HG03045 (cell line): Measurements from ENCODE around the gene GABRB1.

Experiments used
- ATAC-seq: cut with Tn5 transposase; IDR thresholded peaks from one replicate; pipeline ENCODE4 v1.9.1; 2021; ENCODE audit warnings: mild to moderate bottlenecking, moderate library complexity; ENCODE audit not compliant: unreplicated experiment

GABRB1 gene

DNA sequence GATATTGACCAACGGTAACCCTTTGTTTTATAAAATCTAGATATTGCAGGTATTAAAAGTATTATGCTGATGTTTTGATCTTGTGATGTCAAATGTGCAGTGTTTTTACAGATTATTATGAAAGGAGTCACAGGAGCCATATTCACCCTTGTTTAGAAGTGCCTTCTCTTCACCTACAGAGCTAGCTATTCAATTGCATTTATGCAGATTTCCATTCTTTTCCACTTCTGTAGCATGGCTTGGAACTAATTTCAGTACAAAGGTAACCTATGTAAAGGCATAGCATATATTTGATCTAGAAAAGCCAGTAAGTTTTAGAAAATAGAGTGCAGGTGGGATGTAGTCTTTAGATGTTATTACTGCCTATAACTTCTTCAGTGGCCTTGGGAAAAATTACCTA lies 176.2 kb downstream of the GABRB1 start:
- ATAC-seq: no peak

DNA sequence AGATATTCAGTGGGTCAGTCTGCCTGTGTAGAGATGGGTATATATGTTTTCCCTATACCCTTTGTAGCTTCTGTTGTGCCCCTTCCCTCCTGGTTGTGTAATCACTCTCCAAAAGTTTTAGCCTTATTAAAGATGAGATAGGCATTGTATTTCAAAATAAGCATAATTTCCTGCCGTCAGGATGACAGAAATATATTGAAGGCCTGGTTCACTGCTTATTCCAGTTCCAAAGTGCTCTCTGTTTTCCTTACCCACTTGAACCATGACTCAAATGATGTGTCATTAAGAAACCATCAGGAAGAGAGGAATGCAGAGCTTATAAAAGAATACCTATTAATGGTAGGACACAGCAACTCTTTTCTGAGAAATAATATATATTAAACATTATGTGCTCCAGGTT lies 178.5 kb downstream of the GABRB1 start:
- no peak for ATAC-seq

DNA sequence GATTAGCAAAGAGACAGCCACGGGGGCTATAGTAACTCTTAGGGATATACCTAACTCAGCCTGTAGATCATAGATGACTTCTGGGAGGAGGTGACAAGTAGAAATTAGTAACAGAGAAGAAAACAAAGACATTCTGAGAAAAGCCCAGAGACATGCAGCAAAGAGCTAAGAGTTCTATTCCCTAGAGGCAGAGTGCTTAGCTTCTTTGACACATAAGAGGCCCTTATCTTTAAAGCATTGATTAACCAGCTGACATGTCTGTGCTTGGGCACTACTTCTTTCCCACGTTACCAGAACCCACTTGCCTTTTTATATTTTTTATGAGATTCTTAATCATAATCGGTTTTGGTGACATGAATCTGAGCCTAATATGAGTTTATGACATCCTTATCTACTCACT lies 179.5 kb downstream of the GABRB1 start:
- ATAC-seq: no peak

DNA sequence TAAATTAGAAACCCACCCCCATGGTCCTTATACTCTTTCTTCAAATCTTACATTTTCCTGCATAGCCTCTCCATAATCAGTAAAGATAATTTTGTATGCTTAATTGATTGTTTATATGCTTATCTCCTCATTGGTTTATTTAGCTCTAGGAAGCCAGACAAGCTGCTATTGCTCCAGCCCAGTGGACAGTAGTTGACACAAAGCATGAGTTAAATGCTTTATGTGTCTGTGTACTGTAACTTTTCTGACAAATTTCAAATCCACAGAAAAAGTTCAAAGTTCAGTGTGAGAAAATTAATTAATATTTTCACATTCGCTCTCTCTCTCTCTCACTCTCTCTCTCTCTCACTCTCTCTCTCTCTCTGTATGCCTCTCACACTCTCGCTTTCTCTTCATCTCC lies 181.7 kb downstream of the GABRB1 start:
- no peak for ATAC-seq

DNA sequence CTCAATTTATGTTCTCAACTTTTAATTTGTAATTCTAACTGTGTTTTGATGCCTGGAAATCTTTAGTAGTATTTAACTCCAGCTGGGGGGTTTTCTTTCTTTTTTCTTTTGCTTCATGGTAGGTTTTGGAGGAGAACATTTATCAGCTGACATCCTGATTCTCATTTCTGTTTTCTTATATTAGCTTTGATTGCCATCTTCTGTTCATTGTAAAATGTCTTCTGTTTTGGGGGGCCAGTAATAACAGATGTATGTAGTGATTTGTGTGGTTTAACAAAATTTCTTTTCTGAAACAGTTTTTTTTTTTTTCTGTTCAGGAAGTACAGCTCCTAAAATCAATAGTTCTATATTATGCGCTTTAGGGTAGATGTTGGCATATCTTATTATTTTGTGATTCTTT lies 182.2 kb downstream of the GABRB1 start:
- ATAC-seq: no peak

DNA sequence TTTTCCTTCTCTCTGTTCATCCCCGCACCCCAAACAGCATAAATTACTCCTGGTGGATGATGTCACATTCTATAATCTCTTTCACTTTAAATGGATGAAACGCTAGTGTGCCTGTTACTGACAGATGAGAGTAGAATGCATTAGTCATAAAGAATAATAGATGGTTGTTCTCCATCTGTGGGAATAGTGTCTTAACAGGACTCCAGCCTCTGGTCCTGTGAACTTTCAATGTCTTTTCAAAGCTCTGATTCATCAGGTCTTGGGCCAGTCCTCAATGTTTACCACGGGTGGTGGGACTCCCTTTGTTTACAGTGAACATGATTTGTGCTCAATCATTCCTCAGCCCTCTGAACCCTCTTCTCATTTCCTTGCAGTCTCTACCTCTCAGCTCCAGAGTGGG lies 182.6 kb downstream of the GABRB1 start:
- ATAC-seq: no peak

DNA sequence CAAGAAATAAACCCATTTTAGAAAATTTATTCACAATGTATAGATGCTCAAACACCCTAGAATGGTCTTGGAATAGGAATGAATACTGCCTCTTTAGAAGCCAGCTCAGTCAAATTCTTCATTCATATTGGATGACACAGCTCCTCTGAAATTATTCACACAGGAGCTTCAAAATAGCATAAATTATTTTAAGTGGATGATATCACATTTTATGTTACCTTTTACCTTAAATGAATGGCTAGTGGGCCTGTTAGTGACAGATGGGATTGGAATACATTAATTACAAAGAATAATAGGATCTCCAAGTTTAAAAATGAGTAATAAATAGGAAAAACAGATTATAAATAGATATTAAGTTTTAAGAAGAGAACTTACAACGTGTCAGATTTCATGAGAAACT lies 184.4 kb downstream of the GABRB1 start:
- no peak for ATAC-seq

DNA sequence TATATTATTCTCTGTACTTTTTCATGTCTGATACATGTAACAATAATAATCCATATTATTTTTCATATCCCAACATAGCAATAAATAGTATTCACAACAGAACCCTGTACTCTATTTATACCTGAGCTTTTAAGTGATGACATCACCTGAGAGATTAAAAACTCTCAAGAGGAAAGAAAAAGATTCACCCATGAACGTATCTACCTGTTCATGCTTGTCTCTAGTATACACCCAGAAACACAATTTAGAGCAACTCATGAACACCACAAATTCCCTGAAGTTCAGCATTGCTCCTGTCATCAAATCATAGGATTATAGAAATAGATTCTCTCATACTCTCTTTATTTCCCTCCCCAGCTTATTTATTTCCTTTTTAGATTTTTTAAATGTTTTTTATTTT lies 185.9 kb downstream of the GABRB1 start:
- no peak for ATAC-seq

DNA sequence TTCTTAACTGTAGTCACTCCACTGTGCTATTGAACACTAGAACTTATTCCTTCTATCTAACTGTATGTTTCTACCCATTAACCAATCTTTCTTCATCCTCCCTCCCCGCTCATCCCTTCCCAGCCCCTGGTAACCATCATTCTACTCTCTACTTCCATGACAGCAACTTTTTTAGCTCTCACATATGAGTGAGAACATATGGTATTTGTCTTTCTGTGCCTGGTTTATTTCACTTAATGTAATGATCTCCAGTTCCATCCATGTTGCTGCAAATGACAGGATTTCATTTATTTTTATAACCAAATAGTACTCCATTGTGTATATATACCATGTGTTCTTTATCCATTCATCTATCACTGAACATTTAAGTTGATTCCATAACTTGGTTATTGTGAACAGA lies 186.5 kb downstream of the GABRB1 start:
- ATAC-seq: no peak

DNA sequence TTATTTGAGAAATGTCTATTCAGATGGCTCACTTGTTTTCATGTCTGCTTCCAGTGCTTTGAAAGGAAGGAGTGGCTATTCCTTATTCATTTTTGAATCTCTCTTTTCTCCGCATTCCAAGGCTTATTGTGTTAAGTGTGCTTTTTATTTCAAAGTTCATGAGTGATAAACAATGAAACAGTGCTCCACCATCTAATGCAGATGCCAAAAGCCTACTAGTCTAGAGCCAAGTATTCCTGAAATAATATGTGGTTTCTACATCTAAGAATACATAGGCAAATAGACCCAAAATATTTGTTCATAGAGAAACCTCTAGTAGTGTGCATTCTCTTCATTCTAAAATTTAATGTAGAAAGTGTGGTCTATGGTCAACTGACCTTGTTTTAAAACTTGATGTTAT lies 187.3 kb downstream of the GABRB1 start:
- no peak for ATAC-seq

DNA sequence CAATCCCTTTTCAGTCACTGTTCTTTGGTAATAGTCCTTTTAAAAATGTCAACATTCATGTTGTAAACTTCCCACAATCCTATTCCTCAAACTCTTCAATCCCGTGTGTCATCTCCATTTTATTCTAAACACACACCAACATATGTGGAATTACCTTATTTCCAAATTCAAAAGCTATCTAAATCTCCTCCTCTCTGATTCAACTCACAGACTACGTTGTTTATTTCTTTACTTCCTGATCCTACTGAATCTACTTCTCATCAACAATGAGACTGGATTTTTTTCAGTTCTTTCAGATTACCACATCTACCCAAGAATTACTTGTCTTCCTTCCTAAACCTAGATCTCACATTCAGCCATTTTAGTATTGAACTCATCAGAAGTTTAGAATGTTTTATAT lies 188.2 kb downstream of the GABRB1 start:
- ATAC-seq: no peak

DNA sequence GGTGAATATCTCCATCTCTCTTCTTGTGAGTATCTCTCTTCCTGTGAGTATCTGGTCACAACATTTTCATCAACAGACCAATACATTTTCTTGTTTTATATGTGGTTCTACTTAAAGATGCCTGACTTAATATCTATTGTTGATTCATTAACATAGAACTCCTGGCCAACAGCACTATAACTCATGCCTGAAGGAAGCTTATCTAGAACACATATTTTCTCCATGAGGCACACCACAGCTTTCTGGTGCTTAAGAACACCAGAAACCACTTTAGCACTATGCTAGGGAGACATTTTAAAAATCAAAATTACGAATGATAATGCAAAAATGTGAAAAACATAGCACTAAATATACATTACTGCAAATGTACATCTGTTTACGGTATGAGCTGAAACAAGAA lies 190.4 kb downstream of the GABRB1 start:
- no peak for ATAC-seq

DNA sequence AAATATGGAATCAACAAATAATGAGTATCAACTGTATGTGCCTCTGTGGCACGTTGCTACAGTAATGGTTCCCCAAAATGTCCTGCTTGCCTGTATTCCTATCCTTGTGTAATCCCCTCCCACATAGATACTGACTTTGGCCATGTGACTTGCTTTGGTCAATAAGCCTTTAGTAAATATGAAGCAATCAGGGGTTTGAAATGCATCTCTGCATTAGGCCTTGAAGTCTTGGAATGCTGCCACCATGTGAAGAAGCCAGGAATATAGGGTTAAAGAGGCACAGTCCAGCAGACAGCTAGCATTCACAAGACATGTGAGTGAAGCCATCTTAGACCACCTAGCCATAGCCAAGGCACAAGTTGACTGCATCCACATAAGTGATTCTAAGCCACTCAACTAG lies 190.9 kb downstream of the GABRB1 start:
- ATAC-seq: no peak

DNA sequence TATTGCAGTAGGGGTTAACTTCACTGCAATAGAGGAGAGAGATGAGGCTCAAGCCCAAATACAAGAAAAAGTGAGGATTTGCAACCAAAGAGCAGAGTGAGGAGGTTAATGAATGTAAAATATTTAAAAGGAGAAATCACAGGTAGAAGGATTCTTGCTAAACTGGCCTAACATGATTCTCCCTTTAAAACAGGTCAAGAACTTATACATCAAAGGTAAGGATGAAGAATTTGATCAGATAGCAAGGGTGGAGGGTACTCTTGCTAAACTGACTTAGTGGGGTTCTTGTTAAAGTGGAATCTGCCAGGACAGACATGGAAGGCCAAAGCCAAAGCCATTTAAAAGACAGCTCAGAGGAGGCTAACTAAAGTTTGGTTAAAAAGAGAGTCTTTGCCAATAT lies 193.0 kb downstream of the GABRB1 start:
- ATAC-seq: no peak

DNA sequence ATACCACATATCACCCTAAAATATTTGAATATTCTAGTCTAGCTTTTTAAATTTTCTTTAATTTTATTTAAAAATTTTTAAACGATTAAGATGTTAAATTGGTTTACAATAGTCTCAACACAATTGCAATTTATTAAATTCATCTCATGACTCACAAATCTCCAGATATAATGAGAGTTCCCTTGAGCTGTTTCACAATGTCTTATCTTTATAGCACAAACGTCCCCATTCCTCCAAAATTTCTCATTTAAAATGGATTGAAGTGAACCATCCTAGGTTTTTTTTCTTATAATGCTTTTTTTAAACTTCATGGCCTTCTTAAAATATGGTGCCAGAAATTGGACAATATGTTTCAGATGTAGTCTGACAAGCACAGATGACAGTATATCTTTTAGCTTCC lies 204.4 kb downstream of the GABRB1 start:
- no peak for ATAC-seq

DNA sequence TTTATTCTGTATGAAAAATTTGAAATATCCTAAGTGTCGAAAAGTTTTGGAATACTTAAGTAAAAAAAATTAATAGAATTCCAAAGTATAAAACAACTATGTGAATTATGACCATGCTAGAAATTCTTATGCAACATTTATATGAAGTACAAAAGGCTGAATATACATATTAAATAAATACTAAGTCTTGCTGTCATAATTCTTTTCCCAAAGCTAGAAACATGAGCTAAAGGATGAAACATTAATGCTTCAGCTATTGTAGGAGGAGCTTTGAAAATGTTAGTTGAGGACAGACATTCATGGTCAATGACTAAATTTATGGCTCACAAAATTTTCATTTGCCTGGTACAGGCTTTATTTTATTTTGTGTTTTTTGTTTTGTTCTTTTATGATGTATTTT lies 207.3 kb downstream of the GABRB1 start:
- no peak for ATAC-seq

DNA sequence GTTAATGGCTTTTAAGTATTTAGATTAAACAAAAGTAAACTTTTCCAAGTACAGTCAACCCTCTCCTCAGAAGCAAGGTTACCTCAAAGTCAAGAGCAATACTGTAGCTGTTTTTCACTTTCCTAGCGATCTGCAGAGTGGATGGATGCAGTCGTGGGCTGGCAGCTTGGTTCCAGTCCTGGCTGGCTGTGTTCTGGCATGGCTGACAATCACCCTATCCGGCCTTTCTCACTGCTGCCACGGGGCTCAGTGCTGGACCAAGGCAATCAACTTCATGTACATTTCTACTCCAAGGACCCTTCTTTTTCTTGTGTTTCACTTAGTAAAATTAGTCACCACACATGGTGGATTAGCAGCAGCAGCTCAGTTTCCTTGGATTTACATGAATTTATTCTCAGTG lies 208.3 kb downstream of the GABRB1 start:
- no peak for ATAC-seq

DNA sequence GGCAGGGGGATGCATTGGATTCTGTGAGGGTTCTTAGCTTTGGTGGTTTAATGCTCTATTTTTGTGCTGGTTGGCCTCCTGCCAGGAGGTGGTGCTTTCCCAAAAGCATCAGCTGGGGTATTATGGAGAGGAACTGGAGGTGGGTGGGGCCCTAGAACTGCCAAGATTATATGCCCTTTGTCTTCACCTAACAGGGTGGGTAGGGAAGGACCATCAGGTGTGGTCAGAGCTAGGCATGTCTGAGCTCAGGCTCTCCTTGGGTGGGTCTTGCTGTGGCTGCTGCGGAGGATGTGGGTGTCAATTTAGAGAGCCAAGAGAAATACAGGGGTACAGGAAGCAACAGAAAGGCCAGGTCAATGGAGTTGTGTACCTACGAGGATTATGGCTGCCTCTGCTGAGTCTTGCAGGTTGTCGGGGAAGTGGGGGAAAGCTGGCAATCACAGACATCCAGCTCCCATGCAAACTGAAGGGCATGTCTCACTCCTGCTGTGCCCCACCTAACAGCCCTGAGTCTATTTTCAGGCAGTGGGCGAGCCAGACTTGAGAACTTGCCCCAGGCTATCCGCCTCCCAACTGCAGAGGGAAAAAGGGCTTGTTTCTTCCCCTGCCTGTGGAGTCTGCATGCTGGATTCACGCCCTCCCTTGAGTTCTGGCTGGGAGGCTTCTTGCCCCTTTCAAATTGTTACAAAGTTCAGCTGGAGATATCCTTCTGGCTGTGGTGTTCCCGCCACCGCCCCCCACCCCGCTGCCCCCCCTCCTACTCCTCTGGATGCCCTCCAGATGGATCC lies 220.2 kb downstream of the GABRB1 start:
- no peak for ATAC-seq

DNA sequence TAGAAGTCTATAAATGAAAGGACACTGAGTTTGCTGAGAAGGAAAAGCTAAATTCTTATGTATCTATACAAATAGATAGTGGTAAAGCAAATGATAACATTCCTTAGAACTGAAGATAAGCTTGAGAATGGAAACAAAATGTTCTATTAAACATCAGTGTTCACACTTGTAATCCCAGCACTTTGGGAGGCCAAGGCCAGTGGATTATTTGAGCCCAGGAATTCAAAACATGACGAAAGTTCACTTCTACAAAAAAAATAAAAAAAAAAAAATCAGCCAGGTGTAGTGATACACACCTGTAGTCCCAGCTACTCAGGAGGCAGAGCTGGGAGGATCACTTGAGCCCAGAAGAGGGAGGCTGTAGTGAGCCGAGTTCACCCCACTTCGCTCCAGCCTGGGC lies 232.4 kb downstream of the GABRB1 start:
- ATAC-seq: no peak

DNA sequence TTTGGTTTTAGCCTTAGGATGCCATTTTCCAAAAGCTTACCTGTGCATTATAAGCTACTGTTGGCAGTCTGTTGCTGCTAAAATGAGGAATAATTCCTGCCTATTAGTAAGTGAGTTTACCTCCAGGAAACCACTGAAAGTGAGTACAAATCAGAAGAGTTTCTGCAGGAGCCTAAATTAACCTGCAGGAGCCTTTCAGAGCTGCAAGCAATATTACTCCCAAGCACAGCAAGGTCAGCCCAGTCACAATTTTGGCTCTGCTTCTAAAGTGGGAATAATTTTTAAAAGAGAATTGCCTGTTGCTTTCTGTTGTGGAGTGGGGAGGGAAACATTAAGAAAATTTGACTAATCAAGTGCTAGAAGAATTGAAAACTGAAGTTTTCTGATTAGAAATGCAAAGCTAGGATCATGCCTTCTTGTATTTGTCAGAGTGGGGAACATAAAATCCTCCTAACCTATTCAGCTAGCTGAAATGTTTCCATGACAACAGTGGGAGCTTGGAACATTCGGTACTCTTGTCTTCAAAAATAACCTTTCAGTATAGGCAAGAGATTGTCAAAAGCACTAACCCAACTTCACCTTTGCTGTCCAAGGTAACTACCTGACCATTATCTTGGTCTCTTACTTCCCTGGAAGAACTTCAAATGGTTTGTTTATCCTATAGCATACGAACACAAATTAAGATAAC lies 239.0 kb downstream of the GABRB1 start:
- no peak for ATAC-seq

DNA sequence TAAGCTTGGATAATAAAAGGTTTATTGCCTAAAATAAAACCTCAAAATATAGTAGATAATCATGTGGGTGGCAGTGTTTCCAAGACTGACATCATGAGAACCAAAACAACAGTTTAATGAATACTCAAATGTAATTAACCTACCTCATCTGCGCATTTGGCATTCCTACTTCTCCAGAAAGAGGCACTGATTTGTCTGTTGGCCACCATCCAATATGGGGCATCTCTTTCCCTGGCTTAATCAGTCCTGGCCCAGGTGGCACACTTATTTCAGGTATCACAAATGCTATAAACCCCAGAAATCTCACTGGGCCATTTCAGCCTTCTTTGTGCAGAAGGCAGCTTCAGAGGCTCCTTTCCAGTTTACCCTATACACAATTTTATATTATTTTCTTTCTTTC lies 239.9 kb downstream of the GABRB1 start:
- ATAC-seq: no peak

DNA sequence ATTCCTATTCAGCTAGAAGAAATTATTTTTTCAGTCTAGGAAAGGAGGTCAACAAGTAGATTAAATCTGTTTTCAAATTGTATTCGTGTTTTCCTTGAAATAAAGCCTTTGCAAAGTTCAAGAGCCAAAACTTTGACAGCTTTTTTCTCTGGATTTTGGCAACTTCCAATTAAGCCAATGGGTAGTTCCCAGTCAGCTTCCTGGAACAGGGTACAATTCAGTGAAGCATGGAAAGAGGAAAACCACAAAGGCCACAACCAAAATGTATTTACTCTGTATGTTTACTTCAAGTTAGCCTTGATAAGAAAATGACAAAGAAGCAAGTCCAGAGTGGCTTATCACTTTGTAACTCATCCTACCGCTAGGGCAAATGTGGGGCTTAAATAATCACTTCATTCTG lies 243.5 kb downstream of the GABRB1 start:
- no peak for ATAC-seq

DNA sequence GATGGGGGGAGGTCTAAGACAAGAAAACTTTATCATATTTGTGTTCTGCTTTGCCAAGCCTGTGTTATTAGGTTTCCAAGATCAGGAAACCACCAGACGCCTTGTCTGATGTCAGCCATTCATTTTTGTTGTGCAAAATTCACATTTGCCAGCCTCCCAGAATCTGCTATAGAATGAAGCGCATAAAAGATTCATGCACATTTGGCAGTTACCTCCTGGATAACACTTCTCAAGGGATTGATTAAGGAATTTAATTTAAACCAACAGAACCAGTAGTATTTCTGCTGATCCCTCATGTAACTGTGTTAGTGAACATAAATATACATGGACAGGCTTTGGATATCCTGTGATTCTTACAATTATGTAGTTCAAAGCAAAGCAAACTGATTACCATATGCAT lies 244.2 kb downstream of the GABRB1 start:
- ATAC-seq: no peak
